HG03460 (cell line): ENCODE data around the gene PRDM8.
A peak's percentile ranks its signal among the peaks of the same experiment; 100 is the strongest.

ENCODE experiments used
- ATAC-seq: cut with Tn5 transposase; IDR thresholded peaks from one replicate; pipeline ENCODE4 v1.9.1; 2021; ENCODE audit not compliant: unreplicated experiment

The PRDM8 gene

DNA sequence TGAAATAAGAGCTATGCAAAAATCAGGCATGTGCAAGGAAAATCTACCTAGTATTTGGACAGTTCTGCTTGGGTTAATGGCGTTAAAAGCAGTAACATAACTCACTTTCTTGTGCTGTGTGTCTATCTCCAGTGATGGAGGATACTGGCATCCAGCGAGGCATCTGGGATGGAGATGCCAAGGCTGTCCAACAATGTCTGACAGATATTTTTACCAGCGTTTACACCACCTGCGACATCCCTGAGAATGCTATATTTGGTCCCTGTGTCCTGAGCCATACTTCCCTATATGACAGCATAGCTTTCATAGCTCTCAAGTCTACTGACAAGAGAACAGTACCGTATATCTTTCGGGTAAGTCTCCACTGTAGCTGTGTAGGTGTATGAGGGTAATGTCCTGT, 2.6 kb downstream of the PRDM8 start:
- no peak for ATAC-seq

DNA sequence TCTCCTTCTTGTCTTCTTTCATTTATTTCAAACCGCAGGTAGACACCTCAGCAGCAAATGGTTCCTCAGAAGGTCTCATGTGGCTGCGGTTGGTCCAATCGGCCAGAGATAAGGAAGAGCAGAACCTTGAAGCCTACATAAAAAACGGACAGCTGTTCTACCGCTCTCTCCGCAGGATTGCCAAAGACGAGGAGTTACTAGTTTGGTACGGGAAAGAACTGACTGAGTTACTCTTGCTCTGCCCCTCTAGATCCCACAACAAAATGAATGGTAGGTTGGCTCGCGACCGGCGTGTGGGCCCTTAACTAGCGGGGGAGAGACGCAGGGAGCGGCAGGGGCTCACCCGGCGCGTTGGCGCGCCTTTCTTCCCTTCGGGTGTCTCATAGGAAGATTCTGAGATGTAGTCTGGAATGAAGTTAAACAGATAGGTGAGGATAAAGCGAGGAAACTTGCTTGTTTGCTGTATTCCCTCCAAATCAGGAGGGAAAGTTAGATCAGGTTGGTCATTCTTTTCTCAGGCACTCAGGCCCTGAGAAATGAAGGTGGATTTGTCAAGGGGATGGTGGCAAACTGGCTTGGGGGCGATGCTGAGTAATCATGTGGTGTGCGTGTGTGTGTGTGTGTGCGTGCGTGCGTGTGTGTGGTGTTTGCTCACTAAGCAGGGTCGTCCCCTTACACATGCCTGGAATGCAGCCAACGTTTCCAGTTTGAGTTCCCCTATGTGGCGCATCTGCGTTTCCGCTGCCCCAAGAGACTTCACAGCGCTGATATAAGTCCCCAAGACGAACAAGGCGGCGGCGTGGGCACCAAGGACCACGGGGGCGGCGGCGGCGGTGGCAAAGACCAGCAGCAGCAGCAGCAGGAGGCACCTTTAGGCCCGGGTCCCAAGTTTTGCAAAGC, 4.2 kb downstream of the PRDM8 start:
- peak; percentile 18 for ATAC-seq

DNA sequence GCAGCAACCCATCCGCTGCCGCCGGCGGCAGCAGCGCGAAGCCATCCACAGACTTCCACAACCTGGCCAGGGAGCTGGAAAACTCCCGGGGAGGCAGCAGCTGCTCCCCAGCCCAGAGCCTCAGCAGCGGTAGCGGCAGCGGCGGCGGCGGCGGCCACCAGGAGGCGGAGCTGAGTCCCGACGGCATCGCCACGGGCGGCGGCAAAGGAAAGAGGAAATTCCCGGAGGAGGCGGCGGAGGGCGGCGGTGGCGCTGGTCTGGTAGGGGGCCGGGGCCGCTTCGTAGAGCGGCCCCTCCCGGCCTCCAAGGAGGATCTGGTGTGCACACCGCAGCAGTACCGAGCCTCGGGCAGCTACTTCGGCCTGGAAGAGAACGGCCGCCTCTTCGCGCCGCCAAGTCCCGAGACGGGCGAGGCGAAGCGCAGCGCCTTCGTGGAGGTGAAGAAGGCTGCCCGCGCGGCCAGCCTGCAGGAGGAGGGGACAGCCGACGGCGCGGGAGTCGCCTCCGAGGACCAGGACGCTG, 4.9 kb downstream of the PRDM8 start:
- peak; percentile 75 for ATAC-seq

- ATAC-seq: peak; percentile 39
Measured at GRCh38 chr4:80202741-80203553, 5.6 kb downstream of the PRDM8 start.

- no peak for ATAC-seq
Measured at GRCh38 chr4:80204433-80205011, 7.2 kb downstream of the PRDM8 start.

GRCh38 chr4:80206111-80206510, 8.8 kb downstream of the PRDM8 start:
- ATAC-seq: no peak

- ATAC-seq: no peak
Measured at GRCh38 chr4:80206521-80207171, 9.3 kb downstream of the PRDM8 start.

DNA sequence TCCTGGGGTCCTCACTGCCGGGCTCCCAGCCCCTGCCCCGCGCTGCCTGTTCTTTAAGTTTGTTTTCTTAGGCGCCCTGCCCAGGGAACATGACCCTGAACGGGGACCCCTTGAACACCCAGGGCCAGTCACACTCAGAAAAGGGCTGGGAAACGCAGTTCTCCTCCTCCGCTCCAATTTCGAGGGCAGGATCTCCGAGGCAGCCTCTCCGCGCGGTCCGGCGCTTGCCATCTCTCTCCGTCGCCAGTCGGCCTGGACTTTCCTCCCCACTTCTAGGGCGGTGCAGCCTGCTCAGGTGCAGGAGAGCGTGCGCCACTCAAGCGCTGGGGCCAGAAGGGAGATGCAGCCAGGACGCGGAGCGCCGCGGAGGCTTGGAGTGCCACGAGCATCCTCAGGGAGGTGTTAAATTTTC, 9.9 kb downstream of the PRDM8 start:
- ATAC-seq: no peak

DNA sequence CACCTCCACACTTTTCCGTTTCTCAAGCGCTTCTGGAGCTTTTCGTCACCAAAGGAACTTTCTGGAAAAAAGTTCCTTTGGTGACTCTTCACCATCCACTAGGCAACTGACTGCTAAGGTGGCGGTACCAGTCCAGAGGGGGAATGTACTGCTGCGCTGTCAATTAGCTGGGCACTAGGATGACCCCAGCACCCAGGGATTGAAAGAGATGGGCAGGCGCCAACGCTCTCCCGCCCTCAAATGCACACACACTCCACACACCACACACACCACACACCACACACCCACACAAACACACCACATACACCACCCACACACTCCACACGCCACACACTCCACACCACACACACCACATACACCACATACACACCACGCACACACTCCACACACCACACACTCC, 10.4 kb downstream of the PRDM8 start:
- no peak for ATAC-seq

DNA sequence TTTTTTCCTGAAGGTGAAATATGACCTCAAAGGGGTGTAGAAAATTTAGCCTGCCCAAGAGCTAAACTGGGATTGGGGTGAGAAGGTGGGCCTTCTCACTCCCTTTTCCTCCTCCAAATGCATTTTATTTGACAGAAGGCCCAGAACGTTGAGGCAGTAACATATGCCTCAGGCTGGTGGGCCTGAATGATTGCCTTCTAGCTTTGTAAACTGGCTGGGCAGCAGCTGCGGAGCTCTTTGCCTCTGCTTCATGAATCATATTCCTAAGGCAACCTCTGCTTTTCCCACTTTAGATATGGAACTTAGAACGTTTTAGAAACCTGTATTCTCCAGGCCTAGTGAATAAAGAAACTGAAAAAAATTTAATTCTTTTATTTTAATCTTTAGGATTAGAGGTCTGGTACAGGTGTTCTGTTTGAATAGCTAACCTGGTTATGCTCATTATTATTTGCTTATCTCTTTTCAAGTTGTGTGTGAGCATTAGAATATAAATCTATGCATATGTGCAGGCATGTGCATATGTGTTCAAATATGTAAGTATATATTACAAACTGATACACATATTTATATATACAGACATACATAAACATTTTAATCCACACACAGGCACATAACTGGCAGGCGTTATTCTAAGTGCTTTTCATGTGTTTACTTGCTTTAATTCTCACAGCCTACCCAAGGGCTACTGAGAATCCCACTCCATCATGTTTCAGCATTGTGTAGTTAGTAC, 11.5 kb downstream of the PRDM8 start:
- ATAC-seq: no peak

- ATAC-seq: no peak
Measured at GRCh38 chr4:80209340-80209701, 12.0 kb downstream of the PRDM8 start.

GRCh38 chr4:80210549-80210948, 13.2 kb downstream of the PRDM8 start:
- ATAC-seq: no peak

DNA sequence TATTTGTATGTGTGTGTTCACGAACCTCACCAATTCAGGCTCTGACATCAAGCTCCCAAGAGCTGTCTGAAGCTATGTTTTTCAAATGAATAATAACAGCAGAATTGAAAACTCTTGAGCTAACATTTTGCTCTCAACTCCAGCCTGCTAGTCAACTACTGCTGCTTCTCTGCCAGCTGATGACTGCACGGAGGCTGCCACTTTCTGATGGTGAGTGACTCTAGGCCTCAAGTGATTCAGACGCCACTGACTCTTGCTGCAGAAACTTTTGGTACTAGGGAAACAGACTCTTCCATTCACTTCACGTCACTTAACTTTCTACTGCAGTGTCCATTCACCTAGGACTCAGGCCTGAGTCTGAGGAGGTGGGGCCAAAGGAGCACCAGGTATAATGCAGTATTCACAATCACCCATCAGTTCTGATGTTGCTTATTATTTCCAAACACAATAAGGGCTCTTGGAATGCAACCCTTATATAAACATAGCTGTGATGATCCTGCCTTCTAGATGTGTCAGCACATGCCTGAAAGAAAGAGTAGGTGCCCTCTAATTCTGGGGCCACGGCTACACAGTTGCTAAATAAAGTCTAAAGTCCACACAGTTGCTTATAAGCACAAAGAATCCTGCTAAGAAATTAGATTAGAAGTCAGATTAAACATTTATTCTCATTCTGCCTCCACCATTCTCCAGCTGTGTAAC, 16.0 kb downstream of the PRDM8 start:
- ATAC-seq: no peak

- ATAC-seq: no peak
Measured at GRCh38 chr4:80215449-80216052, 18.2 kb downstream of the PRDM8 start.

- ATAC-seq: no peak
Measured at GRCh38 chr4:80216100-80216761, 18.9 kb downstream of the PRDM8 start.

GRCh38 chr4:80219301-80220025, 22.2 kb downstream of the PRDM8 start:
- no peak for ATAC-seq

DNA sequence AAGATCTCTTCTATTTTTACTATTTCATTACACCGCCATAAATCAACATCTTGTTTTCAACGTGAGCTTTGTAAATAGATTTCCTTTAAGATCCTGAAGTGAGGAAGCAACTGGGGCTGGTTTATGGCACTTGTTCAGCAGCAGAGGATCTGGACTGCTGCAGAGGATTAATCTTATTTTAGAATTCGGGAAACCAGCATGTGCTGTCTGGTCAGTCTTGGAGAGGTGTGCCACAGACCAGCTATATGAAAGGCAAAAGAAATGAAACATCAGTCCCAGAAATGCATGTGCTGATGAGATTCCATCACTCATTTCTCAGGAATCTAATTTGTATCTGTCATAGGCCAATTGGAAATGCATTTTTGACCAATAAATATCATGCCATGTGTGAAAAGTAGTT, 23.4 kb downstream of the PRDM8 start:
- no peak for ATAC-seq

GRCh38 chr4:80221161-80221560, 23.9 kb downstream of the PRDM8 start:
- ATAC-seq: no peak
